HepG2 (cell line): Measurements from ENCODE around the gene SCYL1. TPM values are rescaled to one million over a fixed set of nuclear protein-coding genes. Genes with fewer than 3 reads are reported as not detected.

Source experiments
- ARNTL ChIP-seq: sonication (generic); formaldehyde crosslinking; IDR thresholded peaks from 2 replicates; pipeline ENCODE4 v1.4.0; 2020; ENCODE audit warnings: mild to moderate bottlenecking, missing genetic modification reagents
- BRD4 ChIP-seq: sonication (generic); formaldehyde crosslinking; IDR thresholded peaks from 2 replicates; pipeline ENCODE4 v1.4.0; 2020; ENCODE audit warnings: missing genetic modification reagents
- CTCF ChIP-seq: sonication (generic); formaldehyde crosslinking; IDR thresholded peaks from 2 replicates; pipeline ENCODE4 v1.5.0; 2020; ENCODE audit warnings: mild to moderate bottlenecking, missing genetic modification reagents, moderate library complexity
- FOSL2 ChIP-seq: sonication (generic); formaldehyde crosslinking; IDR thresholded peaks from 2 replicates; pipeline ENCODE4 v1.4.0; 2020; ENCODE audit warnings: missing genetic modification reagents
- FOXP1 ChIP-seq, 2 experiments: fragments of 450-650 bp in 1 of 2; IDR thresholded peaks; 2 replicates each; pipeline ENCODE4 v1.6.1; 2017 to 2018; ENCODE audit warnings: antibody characterized with exemption in 1 of 2
- HDAC1 ChIP-seq: sonication (generic); formaldehyde crosslinking; IDR thresholded peaks from 2 replicates; pipeline ENCODE4 v1.5.1; 2020; ENCODE audit warnings: mild to moderate bottlenecking, missing genetic modification reagents
- KLF15 ChIP-seq: sonication (generic); formaldehyde crosslinking; IDR thresholded peaks from 2 replicates; pipeline ENCODE4 v1.8.1; 2023; ENCODE audit warnings: borderline replicate concordance, mild to moderate bottlenecking, inconsistent platforms, missing genetic modification reagents, mixed read lengths
- MAF1 ChIP-seq: sonication (generic); formaldehyde crosslinking; IDR thresholded peaks from 2 replicates; pipeline ENCODE4 v1.5.0; 2020; ENCODE audit warnings: missing genetic modification reagents, borderline replicate concordance
- MAFK ChIP-seq, 2 experiments: IDR thresholded peaks in 1 of 2; conservative IDR thresholded peaks in 1 of 2; 2 replicates each; pipeline ENCODE4 v1.6.1; 2011; ENCODE audit warnings: improper control_type of control experiment in 2 of 2, low read length in 2 of 2
- MIER3 ChIP-seq: IDR thresholded peaks from 2 replicates; pipeline ENCODE4 v1.6.1; 2016; ENCODE audit warnings: missing compliant biosample characterization, borderline replicate concordance
- MNT ChIP-seq: fragments of 450-650 bp; IDR thresholded peaks from 2 replicates; pipeline ENCODE4 v1.6.1; 2016
- NFIC ChIP-seq: IDR thresholded peaks from 2 replicates; pipeline ENCODE4 v1.6.1; 2012; ENCODE audit warnings: mild to moderate bottlenecking, low read length, inconsistent platforms
- PHF21A ChIP-seq: sonication (generic); formaldehyde crosslinking; IDR thresholded peaks from 2 replicates; pipeline ENCODE4 v1.5.0; 2020; ENCODE audit warnings: mild to moderate bottlenecking, missing genetic modification reagents
- PTBP1 ChIP-seq: fragments of 200-400 bp; formaldehyde crosslinking; IDR thresholded peaks from 2 replicates; pipeline ENCODE4 v1.6.1; 2018; ENCODE audit warnings: low read length, low read depth; ENCODE audit not compliant: poor library complexity, severe bottlenecking
- SPEN ChIP-seq: sonication (generic); formaldehyde crosslinking; IDR thresholded peaks from 2 replicates; pipeline ENCODE4 v1.5.1; 2020; ENCODE audit warnings: low read depth, mild to moderate bottlenecking, missing genetic modification reagents
- TFDP2 ChIP-seq: sonication (generic); formaldehyde crosslinking; IDR thresholded peaks from 2 replicates; pipeline ENCODE4 v1.4.0; 2020; ENCODE audit warnings: missing genetic modification reagents
- ZNF224 ChIP-seq: sonication (generic); formaldehyde crosslinking; IDR thresholded peaks from 2 replicates; pipeline ENCODE4 v1.5.0; 2020; ENCODE audit warnings: mild to moderate bottlenecking, missing genetic modification reagents
- ZNF263 ChIP-seq: sonication (generic); formaldehyde crosslinking; IDR thresholded peaks from 2 replicates; pipeline ENCODE4 v1.4.0; 2020; ENCODE audit warnings: missing genetic modification reagents
- ZNF367 ChIP-seq: sonication (generic); formaldehyde crosslinking; IDR thresholded peaks from 2 replicates; pipeline ENCODE4 v1.4.0; 2020; ENCODE audit warnings: missing genetic modification reagents, borderline replicate concordance
- ZNF503 ChIP-seq: sonication (generic); formaldehyde crosslinking; IDR thresholded peaks from 2 replicates; pipeline ENCODE4 v1.4.0; 2020; ENCODE audit warnings: missing genetic modification reagents
- ZNF652 ChIP-seq: IDR thresholded peaks from 2 replicates; pipeline ENCODE4 v1.6.1; 2016; ENCODE audit warnings: low read depth, borderline replicate concordance
- ZNF788 ChIP-seq: sonication (generic); formaldehyde crosslinking; IDR thresholded peaks from 2 replicates; pipeline ENCODE4 v1.5.0; 2020; ENCODE audit warnings: mild to moderate bottlenecking, missing genetic modification reagents, borderline replicate concordance
- ZNF83 ChIP-seq: sonication (generic); formaldehyde crosslinking; IDR thresholded peaks from 2 replicates; pipeline ENCODE4 v1.4.0; 2020; ENCODE audit warnings: missing genetic modification reagents, mild to moderate bottlenecking, borderline replicate concordance
- polyA plus RNA-seq, 8 experiments: library from polyadenylated mRNA; depleted of rRNA in 3 of 8; stranded (reverse) in 7 of 8; unstranded in 1 of 8; fragments of >200 nt; fragmentation: Illumina TruSeq in 4 of 8; extraction: Trizol in 4 of 8; gene quantifications; 2 replicates each; pipeline versions ENCODE4 v1.2.1 to v1.2.3, GENCODE V29; 2011 to 2016; ENCODE audit warnings: low read depth in 4 of 8, missing spikeins in 1 of 8, mixed read lengths in 1 of 8; ENCODE audit not compliant: insufficient read depth in 1 of 8
- total RNA-seq, 5 experiments: library from RNA; depleted of rRNA; stranded (reverse); fragments of >200 nt; fragmentation: Illumina TruSeq; extraction: Trizol; gene quantifications; 2 replicates each; pipeline ENCODE4 v1.2.3, GENCODE V29; 2016; ENCODE audit warnings: low read depth in 1 of 5

SCYL1 gene
- total and polyA plus RNA-seq, 2 of the 13 experiments (the other 11 are each of a cell fraction or from before 2014, with no cell fraction given), result 65.9 to 103 TPM

- TF ChIP-seq ZNF788, result peak; percentile 34; the same call in 1 of the 2 replicates
- peak; percentile 4; the same call in 1 of the 2 replicates for TF ChIP-seq MIER3
- no peak; the same call in 1 of the 2 replicates for TF ChIP-seq FOSL2 (CRISPR knock-in tag)
- TF ChIP-seq PTBP1, result peak; percentile 52
- peak; percentile 71 for TF ChIP-seq HDAC1 (CRISPR knock-in tag)
- peak; percentile 16 for TF ChIP-seq ZNF503 (CRISPR knock-in tag)
- peak; percentile 5; the same call in 1 of the 2 replicates for TF ChIP-seq SPEN (CRISPR knock-in tag)
- TF ChIP-seq ZNF652 (CRISPR knock-in tag), result peak; percentile 45; the same call in 1 of the 2 replicates
- TF ChIP-seq ZNF263 (CRISPR knock-in tag), result peak; percentile 46; the same call in 1 of the 2 replicates
- no peak for TF ChIP-seq MNT
- TF ChIP-seq PHF21A (CRISPR knock-in tag), result peak; percentile 60
- TF ChIP-seq TFDP2, result 0 out of 2 replicates have a peak, but pooled peaks have one; percentile 10
- TF ChIP-seq MAFK (conservative IDR thresholded peaks at IDR 0.05 in 1 of 2, IDR thresholded peaks at IDR 0.05 in 1 of 2; ENCODE audit: low read length in 2 of 2), result peak; percentile 11 to 13; a peak in 2 of 4 replicates
- 0 out of 2 replicates have a peak, but pooled peaks have one; percentile 22 for TF ChIP-seq ARNTL (CRISPR knock-in tag)
- 0 out of 2 replicates have a peak, but pooled peaks have one; percentile 58 for TF ChIP-seq MAF1
- TF ChIP-seq FOXP1 (IDR thresholded peaks at IDR 0.05), result no peak
- TF ChIP-seq FOXP1 (CRISPR knock-in tag; IDR thresholded peaks at IDR 0.05), result no peak
- no peak for TF ChIP-seq KLF15
- peak; percentile 62; the same call in 1 of the 2 replicates for TF ChIP-seq BRD4
- TF ChIP-seq ZNF224 (CRISPR knock-in tag), result 0 out of 2 replicates have a peak, but pooled peaks have one; percentile 31
- TF ChIP-seq NFIC, result 0 out of 2 replicates have a peak, but pooled peaks have one; percentile 36
- TF ChIP-seq ZNF83, result no peak
- TF ChIP-seq ZNF367 (CRISPR knock-in tag), result no peak
- no peak for TF ChIP-seq CTCF (CRISPR knock-in tag)
Measured at GRCh38 chr11:65489035-65489705, 35.7 kb upstream of the SCYL1 start (continued).
